ENCODE results near the gene GALNT18.
"Not testable (repeated sequence)": the region's sequence is repeated elsewhere in the genome, so short reads cannot be mapped to it uniquely, and the experiment has no call there.

The GALNT18 gene

GRCh38 chr11:11459578-11459977 is 162.2 kb downstream of the GALNT18 start:
- DNase-seq (ENCODE audit: low read depth), result no peak

GRCh38 chr11:11458485-11458884 is 163.3 kb downstream of the GALNT18 start:
- no peak for DNase-seq (ENCODE audit: low read depth)

- no peak for DNase-seq (ENCODE audit: low read depth)
Observed at GRCh38 chr11:11458001-11458400, 163.8 kb downstream of the GALNT18 start.

- no peak for DNase-seq (ENCODE audit: low read depth)
Observed at GRCh38 chr11:11456866-11457265, 164.9 kb downstream of the GALNT18 start.

- no peak for DNase-seq (ENCODE audit: low read depth)
Observed at GRCh38 chr11:11454671-11455223, 167.1 kb downstream of the GALNT18 start.

- DNase-seq (ENCODE audit: low read depth), result no peak
Observed at GRCh38 chr11:11451501-11452005, 170.3 kb downstream of the GALNT18 start.

- DNase-seq (ENCODE audit: low read depth), result no peak
Observed at GRCh38 chr11:11450744-11451362, 171.0 kb downstream of the GALNT18 start.

- DNase-seq (ENCODE audit: low read depth), result no peak
Observed at GRCh38 chr11:11449327-11449726, 172.5 kb downstream of the GALNT18 start.

GRCh38 chr11:11448626-11449025 is 173.2 kb downstream of the GALNT18 start:
- DNase-seq (ENCODE audit: low read depth), result no peak

GRCh38 chr11:11447601-11448000 is 174.2 kb downstream of the GALNT18 start:
- DNase-seq (ENCODE audit: low read depth), result not testable (repeated sequence)

- DNase-seq (ENCODE audit: low read depth), result no peak
Observed at GRCh38 chr11:11446967-11447366, 174.8 kb downstream of the GALNT18 start.

GRCh38 chr11:11446564-11446963 is 175.2 kb downstream of the GALNT18 start:
- no peak for DNase-seq (ENCODE audit: low read depth)

GRCh38 chr11:11445441-11446185 is 176.2 kb downstream of the GALNT18 start:
- DNase-seq (ENCODE audit: low read depth), result no peak

- DNase-seq (ENCODE audit: low read depth), result no peak
Observed at GRCh38 chr11:11444804-11445131, 177.0 kb downstream of the GALNT18 start.

GRCh38 chr11:11444027-11444803 is 177.6 kb downstream of the GALNT18 start:
- no peak for DNase-seq (ENCODE audit: low read depth)

- no peak for DNase-seq (ENCODE audit: low read depth)
Observed at GRCh38 chr11:11442791-11443190, 179.0 kb downstream of the GALNT18 start.

- DNase-seq (ENCODE audit: low read depth), result no peak
Observed at GRCh38 chr11:11441516-11441915, 180.3 kb downstream of the GALNT18 start.

- DNase-seq (ENCODE audit: low read depth), result no peak
Observed at GRCh38 chr11:11441091-11441490, 180.7 kb downstream of the GALNT18 start.

GRCh38 chr11:11440144-11440543 is 181.7 kb downstream of the GALNT18 start:
- no peak for DNase-seq (ENCODE audit: low read depth)

GRCh38 chr11:11439591-11439990 is 182.2 kb downstream of the GALNT18 start:
- DNase-seq (ENCODE audit: low read depth), result no peak

- DNase-seq (ENCODE audit: low read depth), result no peak
Observed at GRCh38 chr11:11436715-11437313, 185.0 kb downstream of the GALNT18 start.

- DNase-seq (ENCODE audit: low read depth), result no peak
Observed at GRCh38 chr11:11435635-11436034, 186.2 kb downstream of the GALNT18 start.
